Endothelial cell of umbilical vein (primary cell): ENCODE data around the gene NUBP1. TPM values are rescaled to one million over a fixed set of nuclear protein-coding genes. Genes with fewer than 3 reads are reported as not detected.

ENCODE experiments used
- BruUV-seq: library from RNA; stranded (reverse); fragments of 400-500 nt; replicated peaks from 2 replicates; lab custom pipeline; 2021; lab: Mats Ljungman, UMichigan
- CTCF ChIA-PET: fragments of 300-600, 350-600 bp; sonication (Branson Sonifier 250); formaldehyde crosslinking; loops from one replicate; lab custom pipeline; 2021; ENCODE audit warnings: antibody characterized with exemption, inconsistent platforms; lab: Charles Lee
- POLR2A ChIA-PET: fragments of 300-600, 350-600 bp; sonication (Branson Sonifier 250); formaldehyde crosslinking; loops from one replicate; lab custom pipeline; 2021; ENCODE audit warnings: antibody characterized with exemption, inconsistent platforms; lab: Charles Lee
- DNase-seq: peaks from one replicate; pipeline ENCODE4 v3.0.0-alpha.2; 2011; ENCODE audit warnings: low read depth, low spot score
- FAIRE-seq: peaks from 2 replicates; lab custom pipeline; 2011; peaks lifted over from hg19 to GRCh38; lab: Jason Lieb, UNC
- H2AFZ ChIP-seq: 2 replicates; pipeline ENCODE4 v1.6.0; 2012; ENCODE audit warnings: low read depth, low read length, control low read depth, inconsistent platforms
- H3K27ac ChIP-seq: 2 replicates; pipeline ENCODE4 v1.5.1; 2011; ENCODE audit warnings: low read depth, mild to moderate bottlenecking, control low read depth, low read length, moderate library complexity; ENCODE audit not compliant: insufficient read depth
- H3K27me3 ChIP-seq, 2 experiments: 2 replicates each; pipeline versions ENCODE4 v1.6.0 to v1.6.1; 2011; ENCODE audit warnings: low read length in 2 of 2, mixed read lengths in 1 of 2; ENCODE audit not compliant: control insufficient read depth in 2 of 2, insufficient read depth in 2 of 2
- H3K36me3 ChIP-seq, 2 experiments: 2 replicates in 1 of 2; 3 replicates in 1 of 2; pipeline ENCODE4 v1.5.1; 2011; ENCODE audit warnings: low read length in 2 of 2, mild to moderate bottlenecking in 1 of 2, moderate library complexity in 1 of 2; ENCODE audit not compliant: control insufficient read depth in 2 of 2, insufficient read depth in 2 of 2; ENCODE audit errors: extremely low read depth in 1 of 2
- H3K4me1 ChIP-seq: 3 replicates; pipeline ENCODE4 v1.5.1; 2011; ENCODE audit warnings: mild to moderate bottlenecking, low read length; ENCODE audit not compliant: control insufficient read depth, insufficient read depth; ENCODE audit errors: extremely low read depth
- H3K4me2 ChIP-seq: 2 replicates; pipeline ENCODE4 v1.6.1; 2011; ENCODE audit warnings: low read length, control low read depth, mixed read lengths; ENCODE audit not compliant: insufficient read depth
- H3K4me3 ChIP-seq, 3 experiments: fragments of 200-600 bp in 1 of 3; sonication (generic), shearing (Covaris generic) in 1 of 3; replicated peaks in 1 of 3; 2 replicates each; pipeline ENCODE4 v1.5.1; 2011 to 2016; ENCODE audit warnings: control low read depth in 3 of 3, low read length in 3 of 3, mild to moderate bottlenecking in 2 of 3, inconsistent platforms in 1 of 3, low read depth in 1 of 3, moderate library complexity in 1 of 3; ENCODE audit not compliant: insufficient read depth in 1 of 3
- H3K79me2 ChIP-seq: 2 replicates; pipeline ENCODE4 v1.6.0; 2012; ENCODE audit warnings: low read length, inconsistent platforms; ENCODE audit not compliant: control insufficient read depth, insufficient read depth
- H3K9ac ChIP-seq: replicated peaks from 2 replicates; pipeline ENCODE3; 2011; ENCODE audit warnings: low read length, control low read depth; ENCODE audit not compliant: insufficient read depth; ENCODE audit errors: extremely low read depth
- H3K9me1 ChIP-seq: replicated peaks from 3 replicates; pipeline ENCODE4 v1.6.0; 2011; ENCODE audit warnings: mild to moderate bottlenecking, low read length; ENCODE audit not compliant: control insufficient read depth, insufficient read depth; ENCODE audit errors: extremely low read depth
- H3K9me3 ChIP-seq: replicated peaks from 2 replicates; pipeline ENCODE4 v1.5.1; 2012; ENCODE audit warnings: low read length, inconsistent platforms; ENCODE audit not compliant: control insufficient read depth, insufficient read depth
- H4K20me1 ChIP-seq: replicated peaks from 2 replicates; pipeline ENCODE3; 2011; ENCODE audit warnings: mild to moderate bottlenecking, low read length; ENCODE audit not compliant: control insufficient read depth, insufficient read depth; ENCODE audit errors: extremely low read depth
- EZH2 ChIP-seq: IDR thresholded peaks from 2 replicates; pipeline ENCODE4 v1.6.1; 2012; ENCODE audit warnings: borderline replicate concordance, low read depth, mild to moderate bottlenecking, moderate library complexity, low read length, inconsistent platforms; ENCODE audit not compliant: severe bottlenecking
- FOS ChIP-seq: IDR thresholded peaks from 2 replicates; pipeline ENCODE4 v1.6.1; 2011; ENCODE audit warnings: mild to moderate bottlenecking, low read length, moderate library complexity, borderline replicate concordance; ENCODE audit not compliant: insufficient read depth
- GATA2 ChIP-seq: IDR thresholded peaks from 2 replicates; pipeline ENCODE4 v1.7.0; 2011; ENCODE audit warnings: low read depth, mild to moderate bottlenecking, moderate library complexity, mixed read lengths, low read length; ENCODE audit not compliant: insufficient read length, insufficient read depth
- JUN ChIP-seq: IDR thresholded peaks from 2 replicates; pipeline ENCODE4 v1.6.1; 2011; ENCODE audit warnings: borderline replicate concordance, low read depth; ENCODE audit not compliant: insufficient read length, insufficient read depth
- MYC ChIP-seq: IDR thresholded peaks from one replicate; pipeline ENCODE4 v1.6.1; 2011; ENCODE audit warnings: mild to moderate bottlenecking, low read depth, low read length
- POLR2A ChIP-seq: IDR thresholded peaks from 2 replicates; pipeline ENCODE4 v1.6.1; 2012; ENCODE audit warnings: low read depth, mild to moderate bottlenecking, control low read depth, low read length
- POLR2AphosphoS5 ChIP-seq: IDR thresholded peaks from 2 replicates; pipeline ENCODE4 v1.6.1; 2012; ENCODE audit warnings: low read depth, mild to moderate bottlenecking, control low read depth, low read length, moderate library complexity; ENCODE audit not compliant: insufficient read depth
- dilution Hi-C: fragments of 300-500 bp; cut with MboI; formaldehyde crosslinking; loops from one replicate; pipeline ENCODE4 v1.15.0; 2019; ENCODE audit warnings: low sequenced_read_pairs; ENCODE audit not compliant: extremely low pct_ligation_motif_present
- intact Hi-C: fragments of 100-400 bp; cut with micrococcal nuclease; formaldehyde crosslinking; loops from one replicate; pipeline ENCODE4 v1.10.0; 2022
- polyA plus RNA-seq, 4 experiments: library from polyadenylated mRNA; depleted of rRNA in 3 of 4; stranded (reverse) in 3 of 4; unstranded in 1 of 4; fragments of >200 nt; gene quantifications; 2 replicates each; pipeline versions ENCODE4 v1.2.1 to v1.2.3, GENCODE V29; 2011 to 2012; ENCODE audit warnings: missing spikeins in 1 of 4
- total RNA-seq: library from RNA; stranded (reverse); gene quantifications from 2 replicates; pipeline ENCODE4 v1.2.3, GENCODE V29; 2021
- TF ChIP-seq, protein P1 (sequence below): IDR thresholded peaks from 2 replicates; pipeline ENCODE4 v1.6.1; 2011; ENCODE audit not compliant: insufficient read depth, insufficient read length
- TF ChIP-seq, protein P2 (sequence below), 2 donors: IDR thresholded peaks; 1 replicate in 1 of 2; 2 replicates in 1 of 2; pipeline ENCODE4 v1.5.1; 2011; ENCODE audit warnings: low read length in 2 of 2, mild to moderate bottlenecking in 2 of 2, moderate library complexity in 2 of 2, control low read depth in 1 of 2, inconsistent platforms in 1 of 2, low read depth in 1 of 2; ENCODE audit not compliant: insufficient read depth in 1 of 2; ENCODE audit errors: extremely low read depth in 1 of 2

NUBP1 gene
- total and polyA plus RNA-seq, 2 donors (not counting 3 experiments of a cell fraction or from before 2014, with no cell fraction given), result 23.6 to 30.8 TPM

DNA sequence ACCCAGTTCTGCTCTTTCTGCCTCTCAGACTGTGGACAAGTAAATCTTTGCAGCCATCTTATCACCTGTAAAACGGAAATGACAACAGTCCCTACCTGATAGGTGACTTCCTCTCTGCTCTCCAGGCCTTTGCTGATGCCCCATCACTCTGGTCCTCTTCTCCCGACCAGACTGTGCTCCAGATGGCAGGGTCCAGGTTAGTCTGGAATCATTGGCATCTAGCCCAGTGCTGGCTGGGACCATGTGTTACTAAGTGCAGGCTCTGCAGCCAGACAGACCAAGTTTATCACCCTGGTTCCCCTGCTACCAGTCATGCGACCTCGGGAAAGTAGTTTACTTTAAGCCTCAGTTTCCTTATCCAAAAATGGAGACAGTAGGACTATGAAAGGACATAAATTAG is 1.8 kb upstream of the NUBP1 start:
- Histone ChIP-seq H3K36me3 (no peaks in the 10 kb centered on the region), H3K9me3 (no peaks in the 10 kb centered on the region), H3K4me1 (peaks cover 14% of the 10 kb centered on the region), H3K27ac (no peak overlapping the region), H3K4me3 (no peak overlapping the region), H3K9ac (no peak overlapping the region), H2AFZ (no peak overlapping the region), H3K27me3 (no peaks in the 10 kb centered on the region), H3K9me1 (no peaks in the 10 kb centered on the region), H3K4me2 (no peak overlapping the region), H3K79me2 (no peaks in the 10 kb centered on the region), H4K20me1 (no peaks in the 10 kb centered on the region)
- BruUV-seq, result no TSS peak
- FAIRE-seq (no peak), DNase-seq (no peak)
- TF ChIP-seq FOS (no peak), POLR2AphosphoS5 (no peak), JUN (no peak), EZH2 (no peak), GATA2 (no peak), MYC (no peak), POLR2A (no peak)
- TF ChIP-seq, protein P1, sequence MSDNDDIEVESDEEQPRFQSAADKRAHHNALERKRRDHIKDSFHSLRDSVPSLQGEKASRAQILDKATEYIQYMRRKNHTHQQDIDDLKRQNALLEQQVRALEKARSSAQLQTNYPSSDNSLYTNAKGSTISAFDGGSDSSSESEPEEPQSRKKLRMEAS, result no peak
- POLR2A ChIA-PET, result no interaction called here
- CTCF ChIA-PET, result interaction anchor here (0.8 kb wide), 1 partner anchor 177 kb away, joined by 4 read pairs; no protein-coding TSS in a partner anchor
- intact Hi-C loops, result loop anchor here (5.0 kb wide), 2 partner anchors 85 to 355 kb away; partner anchors contain the start of gene ATF7IP2
- dilution Hi-C loops, result no loop called here

DNA sequence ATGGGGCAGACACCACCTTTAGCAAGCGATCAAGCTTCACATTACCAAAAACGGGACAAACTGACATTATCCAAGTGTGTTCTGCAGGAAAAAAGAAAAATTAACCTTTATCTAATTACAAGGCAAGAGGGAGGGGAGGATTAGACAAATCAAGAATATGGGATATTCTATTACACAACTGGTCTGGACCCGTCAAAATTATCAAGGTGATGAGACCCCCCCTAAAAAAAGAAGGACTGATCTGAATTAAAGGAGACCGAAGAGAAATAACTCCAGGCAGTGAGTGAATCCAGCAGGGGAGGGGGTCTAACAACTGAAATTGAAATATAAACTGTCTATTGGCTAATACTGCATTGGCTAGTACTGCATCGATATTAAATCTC is 424 bp upstream of the NUBP1 start:
- DNase-seq (no peak), FAIRE-seq (peak; percentile 15)
- ChIA-PET CTCF (interaction anchor here (0.8 to 1.6 kb wide), 4 partner anchors 10 to 1325 kb away, joined by 4 to 16 read pairs (median 4); no protein-coding TSS in a partner anchor), POLR2A (no interaction called here)
- Histone ChIP-seq H3K4me1 (peaks cover 12% of the 10 kb centered on the region), H3K9me3 (no peaks in the 10 kb centered on the region), H3K27me3 (no peaks in the 10 kb centered on the region), H2AFZ (peak overlapping the region; percentile 82), H3K4me2 (peak overlapping the region; percentile 82), H3K4me3 (peak overlapping the region in 1 of 3 experiments; percentile 49), H3K27ac (peak overlapping the region; percentile 80), H3K9me1 (no peaks in the 10 kb centered on the region), H3K9ac (peak overlapping the region; percentile 86), H3K79me2 (no peaks in the 10 kb centered on the region), H4K20me1 (no peaks in the 10 kb centered on the region), H3K36me3 (no peaks in the 10 kb centered on the region)
- dilution Hi-C loops (no loop called here), intact Hi-C loops (loop anchor here (5.0 kb wide), 2 partner anchors 84 to 356 kb away; partner anchors contain the start of gene ATF7IP2)
- BruUV-seq, result no TSS peak
- TF ChIP-seq MYC (no peak), EZH2 (no peak), POLR2A (no peak), POLR2AphosphoS5 (no peak), JUN (no peak), FOS (no peak), GATA2 (no peak)
- TF ChIP-seq, protein P2, sequence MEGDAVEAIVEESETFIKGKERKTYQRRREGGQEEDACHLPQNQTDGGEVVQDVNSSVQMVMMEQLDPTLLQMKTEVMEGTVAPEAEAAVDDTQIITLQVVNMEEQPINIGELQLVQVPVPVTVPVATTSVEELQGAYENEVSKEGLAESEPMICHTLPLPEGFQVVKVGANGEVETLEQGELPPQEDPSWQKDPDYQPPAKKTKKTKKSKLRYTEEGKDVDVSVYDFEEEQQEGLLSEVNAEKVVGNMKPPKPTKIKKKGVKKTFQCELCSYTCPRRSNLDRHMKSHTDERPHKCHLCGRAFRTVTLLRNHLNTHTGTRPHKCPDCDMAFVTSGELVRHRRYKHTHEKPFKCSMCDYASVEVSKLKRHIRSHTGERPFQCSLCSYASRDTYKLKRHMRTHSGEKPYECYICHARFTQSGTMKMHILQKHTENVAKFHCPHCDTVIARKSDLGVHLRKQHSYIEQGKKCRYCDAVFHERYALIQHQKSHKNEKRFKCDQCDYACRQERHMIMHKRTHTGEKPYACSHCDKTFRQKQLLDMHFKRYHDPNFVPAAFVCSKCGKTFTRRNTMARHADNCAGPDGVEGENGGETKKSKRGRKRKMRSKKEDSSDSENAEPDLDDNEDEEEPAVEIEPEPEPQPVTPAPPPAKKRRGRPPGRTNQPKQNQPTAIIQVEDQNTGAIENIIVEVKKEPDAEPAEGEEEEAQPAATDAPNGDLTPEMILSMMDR (IDR thresholded peaks at IDR 0.05; ENCODE audit: extremely low read depth in 1 of 2, insufficient read depth in 1 of 2, low read depth in 1 of 2, low read length in 2 of 2), result no peak
- TF ChIP-seq, protein P1, result no peak
